Smooth muscle cell (in vitro differentiated cells): ENCODE results near the gene RNF32. TPM values are rescaled to one million over a fixed set of nuclear protein-coding genes. Genes with fewer than 3 reads are reported as not detected.

Experiments used
- DNase-seq: peaks from one replicate; lab custom pipeline; 2025; ENCODE audit not compliant: unreplicated experiment; lab: John Stamatoyannopoulos, UW
- H2AFZ ChIP-seq: fragments of 200-600 bp; sonication (generic); 2 replicates; pipeline ENCODE4 v1.6.0; 2016; ENCODE audit warnings: antibody characterized with exemption, low read depth, mild to moderate bottlenecking
- H3F3A ChIP-seq: fragments of 200-600 bp; sonication (generic); 2 replicates; pipeline ENCODE4 v1.6.0; 2017; ENCODE audit warnings: antibody characterized with exemption, low read depth
- H3K27ac ChIP-seq: fragments of 200-600 bp; sonication (generic); 2 replicates; pipeline ENCODE4 v1.5.1; 2016; ENCODE audit warnings: low read depth, mild to moderate bottlenecking
- H3K27me3 ChIP-seq: fragments of 200-600 bp; sonication (generic); 2 replicates; pipeline ENCODE4 v1.6.1; 2016; ENCODE audit warnings: low read depth, mild to moderate bottlenecking
- H3K36me3 ChIP-seq: fragments of 200-600 bp; sonication (generic); 2 replicates; pipeline ENCODE4 v1.5.1; 2016; ENCODE audit warnings: low read depth
- H3K4me1 ChIP-seq: fragments of 200-600 bp; sonication (generic); 2 replicates; pipeline ENCODE4 v1.5.1; 2016; ENCODE audit warnings: low read depth
- H3K4me2 ChIP-seq: fragments of 200-600 bp; sonication (generic); 2 replicates; pipeline ENCODE4 v1.6.0; 2016; ENCODE audit warnings: mild to moderate bottlenecking
- H3K4me3 ChIP-seq: fragments of 200-600 bp; sonication (generic); 2 replicates; pipeline ENCODE4 v1.5.1; 2016; ENCODE audit warnings: mild to moderate bottlenecking
- H3K79me2 ChIP-seq: fragments of 200-600 bp; sonication (generic); 2 replicates; pipeline ENCODE4 v1.6.0; 2016; ENCODE audit warnings: low read depth, mild to moderate bottlenecking
- H3K9ac ChIP-seq: fragments of 200-600 bp; sonication (generic); 2 replicates; pipeline ENCODE4 v1.6.0; 2016; ENCODE audit warnings: low read depth
- H3K9me3 ChIP-seq: fragments of 200-600 bp; sonication (generic); replicated peaks from 2 replicates; pipeline ENCODE4 v1.5.1; 2016; ENCODE audit warnings: low read depth
- H4K20me1 ChIP-seq: fragments of 200-600 bp; sonication (generic); 2 replicates; pipeline ENCODE4 v1.6.0; 2016; ENCODE audit warnings: low read depth
- WGBS: methylation state at CpG from one replicate; pipeline ENCODE4 v1.1.7; 2016; ENCODE audit warnings: low lambda C conversion rate; 5-methylcytosine and 5-hydroxymethylcytosine counted together
- polyA plus RNA-seq: library from polyadenylated mRNA; unstranded; fragments of >200 nt; fragmentation: Nextera tagmentation; extraction: Ambion mirVana; gene quantifications from 2 replicates; pipeline ENCODE4 v1.2.1, GENCODE V29; 2016
- total RNA-seq: library from RNA; depleted of rRNA; stranded (reverse); fragments of >200 nt; gene quantifications from 2 replicates; pipeline ENCODE4 v1.2.3, GENCODE V29; 2014
- TF ChIP-seq, protein P1 (sequence below): fragments of 200-600 bp; sonication (generic); IDR thresholded peaks from 2 replicates; pipeline ENCODE4 v1.5.1; 2017; ENCODE audit warnings: borderline replicate concordance, mild to moderate bottlenecking, antibody characterized with exemption; ENCODE audit not compliant: insufficient read depth, poor library complexity, severe bottlenecking

The RNF32 gene
- total and polyA plus RNA-seq, 2 experiments from 2014 or later = 0.63 to 4.3 TPM

- Histone ChIP-seq H3K79me2 (no peaks in the 10 kb centered on the region), H3K9ac (no peak overlapping the region), H3K36me3 (no peaks in the 10 kb centered on the region), H3K9me3 (no peaks in the 10 kb centered on the region), H3F3A (no peaks in the 10 kb centered on the region), H3K4me3 (no peak overlapping the region), H4K20me1 (no peaks in the 10 kb centered on the region), H2AFZ (no peak overlapping the region), H3K4me1 (peaks cover 6% of the 10 kb centered on the region), H3K27ac (no peak overlapping the region), H3K27me3 (no peaks in the 10 kb centered on the region), H3K4me2 (no peak overlapping the region)
- WGBS = 74% methylated on average over 17 of the region's 17 CpGs
- TF ChIP-seq, protein P1, sequence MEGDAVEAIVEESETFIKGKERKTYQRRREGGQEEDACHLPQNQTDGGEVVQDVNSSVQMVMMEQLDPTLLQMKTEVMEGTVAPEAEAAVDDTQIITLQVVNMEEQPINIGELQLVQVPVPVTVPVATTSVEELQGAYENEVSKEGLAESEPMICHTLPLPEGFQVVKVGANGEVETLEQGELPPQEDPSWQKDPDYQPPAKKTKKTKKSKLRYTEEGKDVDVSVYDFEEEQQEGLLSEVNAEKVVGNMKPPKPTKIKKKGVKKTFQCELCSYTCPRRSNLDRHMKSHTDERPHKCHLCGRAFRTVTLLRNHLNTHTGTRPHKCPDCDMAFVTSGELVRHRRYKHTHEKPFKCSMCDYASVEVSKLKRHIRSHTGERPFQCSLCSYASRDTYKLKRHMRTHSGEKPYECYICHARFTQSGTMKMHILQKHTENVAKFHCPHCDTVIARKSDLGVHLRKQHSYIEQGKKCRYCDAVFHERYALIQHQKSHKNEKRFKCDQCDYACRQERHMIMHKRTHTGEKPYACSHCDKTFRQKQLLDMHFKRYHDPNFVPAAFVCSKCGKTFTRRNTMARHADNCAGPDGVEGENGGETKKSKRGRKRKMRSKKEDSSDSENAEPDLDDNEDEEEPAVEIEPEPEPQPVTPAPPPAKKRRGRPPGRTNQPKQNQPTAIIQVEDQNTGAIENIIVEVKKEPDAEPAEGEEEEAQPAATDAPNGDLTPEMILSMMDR = no peak
- DNase-seq = no peak
These were observed 29.3 kb upstream of the RNF32 start for GRCh38 chr7:156611014-156612010.

DNA sequence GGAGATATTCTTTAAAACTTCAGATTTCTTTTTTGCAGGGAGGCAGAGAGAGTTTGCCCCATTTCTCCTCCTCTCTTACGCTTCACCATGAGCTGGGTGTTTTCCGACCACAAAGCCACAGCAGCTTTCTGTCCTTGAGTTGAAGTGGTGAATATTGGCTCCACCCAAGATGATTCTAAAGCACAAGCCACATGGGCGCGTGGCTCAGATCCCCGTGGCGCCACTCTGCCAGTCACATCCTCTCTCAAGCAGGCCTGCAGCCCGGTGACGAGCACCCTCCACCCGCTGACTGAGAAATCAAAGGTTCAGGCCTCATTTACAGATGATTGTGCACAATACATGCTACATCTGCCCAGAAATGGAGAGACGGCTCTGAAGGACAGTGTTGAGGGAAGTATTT, 27.6 kb upstream of the RNF32 start:
- TF ChIP-seq, protein P1 = no peak
- Histone ChIP-seq H3F3A (no peaks in the 10 kb centered on the region), H3K36me3 (no peaks in the 10 kb centered on the region), H3K27ac (no peak overlapping the region), H3K9me3 (no peaks in the 10 kb centered on the region), H2AFZ (no peak overlapping the region), H3K4me1 (peaks cover 11% of the 10 kb centered on the region), H3K27me3 (peaks cover 8% of the 10 kb centered on the region), H3K9ac (no peak overlapping the region), H3K4me3 (no peak overlapping the region), H4K20me1 (no peaks in the 10 kb centered on the region), H3K4me2 (no peak overlapping the region), H3K79me2 (no peaks in the 10 kb centered on the region)
- DNase-seq = no peak
- 91% methylated on average over 10 of the region's 10 CpGs for WGBS

GRCh38 chr7:156614434-156615264, 25.9 kb upstream of the RNF32 start:
- Histone ChIP-seq H3K36me3 (no peaks in the 10 kb centered on the region), H3K27ac (no peak overlapping the region), H2AFZ (no peak overlapping the region), H4K20me1 (no peaks in the 10 kb centered on the region), H3K9ac (no peak overlapping the region), H3K27me3 (peaks cover 8% of the 10 kb centered on the region), H3K4me1 (peaks cover 11% of the 10 kb centered on the region), H3K4me3 (peak overlapping the region; percentile 10), H3F3A (no peaks in the 10 kb centered on the region), H3K79me2 (no peaks in the 10 kb centered on the region), H3K4me2 (no peak overlapping the region), H3K9me3 (no peaks in the 10 kb centered on the region)
- no peak for DNase-seq
- WGBS = 89% methylated on average over 19 of the region's 19 CpGs
- TF ChIP-seq, protein P1 = no peak
